Transverse colon (tissue), 4 donors: ENCODE data around the gene F3.

ENCODE experiments used
- CTCF ChIP-seq, 5 experiments: fragments of 200-600 bp in 3 of 5; fragments of 450-650 bp in 2 of 5; sonication (generic) in 3 of 5; IDR thresholded peaks; 1 replicate in 2 of 5; 2 replicates in 3 of 5; pipeline ENCODE4 v1.5.1; 2016 to 2017; ENCODE audit warnings: antibody characterized with exemption in 5 of 5, inconsistent platforms in 3 of 5, mild to moderate bottlenecking in 2 of 5, moderate library complexity in 1 of 5
- POLR2AphosphoS5 ChIP-seq, 3 donors: sonication (generic); formaldehyde crosslinking; IDR thresholded peaks; one replicate each; pipeline ENCODE4 v1.6.1; 2016; ENCODE audit warnings: antibody characterized with exemption in 3 of 3

GRCh38 chr1:94524531-94524930, 17.0 kb downstream of the F3 start:
- TF ChIP-seq CTCF (IDR thresholded peaks at IDR 0.05) (no peak), POLR2AphosphoS5 (IDR thresholded peaks at IDR 0.05) (no peak)
